HCT116 (cell line): Measurements from ENCODE around the gene NR2E1. TPM values are rescaled to one million over a fixed set of nuclear protein-coding genes. Genes with fewer than 3 reads are reported as not detected.

Experiments used
- ATAC-seq: fragments of 200-7000 bp; cut with Tn5 transposase; 2 replicates; pipeline ENCODE4 v1.9.1; 2020; ENCODE audit warnings: mild to moderate bottlenecking, moderate library complexity
- BruUV-seq: library from RNA; stranded (reverse); fragments of 400-500 nt; replicated peaks from 2 replicates; lab custom pipeline; 2021; lab: Mats Ljungman, UMichigan
- CTCF ChIA-PET: fragments of 300-600 bp; sonication (Branson Sonifier 250); formaldehyde crosslinking; loops from one replicate; lab custom pipeline; 2021; ENCODE audit warnings: antibody characterized with exemption; lab: Charles Lee
- POLR2A ChIA-PET: fragments of 300-600, 350-600 bp; sonication (Branson Sonifier 250); formaldehyde crosslinking; loops from one replicate; lab custom pipeline; 2021; ENCODE audit warnings: antibody characterized with exemption; lab: Charles Lee
- RAD21 ChIA-PET, 2 experiments: fragments of 300-600 bp; sonication (Branson Sonifier 250); formaldehyde crosslinking; loops; one replicate each; lab custom pipeline; 2023; ENCODE audit warnings: low total read pairs in 2 of 2; ENCODE audit not compliant: uncharacterized antibody in 2 of 2, unreplicated experiment in 2 of 2, low non-redundant PET in 1 of 2; lab: Charles Lee
- DNase-seq: peaks from one replicate; pipeline ENCODE4 v3.0.0-alpha.2; 2010; ENCODE audit warnings: low read depth, low spot score
- H2AFZ ChIP-seq: fragments of 200-600 bp; shearing (Covaris generic), sonication (generic); 2 replicates; pipeline ENCODE4 v1.6.1; 2017; ENCODE audit warnings: low read depth, mixed run types, mixed read lengths, antibody characterized with exemption, low read length; ENCODE audit not compliant: poor library complexity, severe bottlenecking
- H3K27ac ChIP-seq: 2 replicates; pipeline ENCODE4 v1.5.1; 2012; ENCODE audit warnings: low read depth, low read length
- H3K27me3 ChIP-seq: fragments of 200-600 bp; sonication (generic); 2 replicates; pipeline ENCODE4 v1.6.1; 2016; ENCODE audit warnings: mixed run types, low read length, mixed read lengths; ENCODE audit not compliant: insufficient read depth
- H3K36me3 ChIP-seq, 2 experiments: fragments of 200-500 bp in 1 of 2; fragments of 200-600 bp in 1 of 2; sonication (Bioruptor generic) in 1 of 2; sonication (generic) in 1 of 2; 2 replicates each; pipeline versions ENCODE4 v1.5.1 to v1.6.1; 2014 to 2016; ENCODE audit warnings: low read length in 2 of 2, inconsistent platforms in 1 of 2, mixed read lengths in 1 of 2, mixed run types in 1 of 2; ENCODE audit not compliant: insufficient read depth in 2 of 2, control insufficient read depth in 1 of 2
- H3K4me1 ChIP-seq, 2 experiments: fragments of 200-600 bp in 1 of 2; sonication (generic) in 1 of 2; 2 replicates each; pipeline versions ENCODE4 v1.5.1 to v1.6.1; 2012 to 2017; ENCODE audit warnings: low read length in 2 of 2, inconsistent platforms in 1 of 2, mild to moderate bottlenecking in 1 of 2, mixed read lengths in 1 of 2, mixed run types in 1 of 2, moderate library complexity in 1 of 2; ENCODE audit not compliant: insufficient read depth in 2 of 2, control insufficient read depth in 1 of 2
- H3K4me2 ChIP-seq: fragments of 200-600 bp; sonication (generic); 2 replicates; pipeline ENCODE4 v1.6.1; 2017; ENCODE audit warnings: mixed run types, low read length, mixed read lengths
- H3K4me3 ChIP-seq, 2 experiments: fragments of 200-600 bp in 1 of 2; sonication (generic) in 1 of 2; replicated peaks in 1 of 2; 2 replicates each; pipeline ENCODE4 v1.5.1; 2011 to 2016; ENCODE audit warnings: low read length in 2 of 2, control low read depth in 1 of 2, low read depth in 1 of 2, mild to moderate bottlenecking in 1 of 2, mixed read lengths in 1 of 2, mixed run types in 1 of 2
- H3K79me2 ChIP-seq: fragments of 200-600 bp; sonication (generic); 2 replicates; pipeline ENCODE4 v1.6.1; 2017; ENCODE audit warnings: mild to moderate bottlenecking, mixed run types, low read length, moderate library complexity, mixed read lengths; ENCODE audit not compliant: insufficient read depth
- H3K9ac ChIP-seq: fragments of 200-600 bp; sonication (generic); 2 replicates; pipeline ENCODE4 v1.6.1; 2016; ENCODE audit warnings: low read length, mixed read lengths
- H3K9me2 ChIP-seq: fragments of 200-600 bp; sonication (generic), shearing (Covaris generic); 2 replicates; pipeline ENCODE4 v1.6.1; 2017; ENCODE audit warnings: mixed run types, mild to moderate bottlenecking, moderate library complexity; ENCODE audit not compliant: insufficient read depth
- H3K9me3 ChIP-seq, 2 experiments: fragments of 200-500 bp in 1 of 2; fragments of 200-600 bp in 1 of 2; sonication (Bioruptor generic) in 1 of 2; sonication (generic) in 1 of 2; 2 replicates each; pipeline ENCODE4 v1.6.1; 2014 to 2017; ENCODE audit warnings: low read length in 2 of 2, mixed read lengths in 2 of 2, inconsistent platforms in 1 of 2, low read depth in 1 of 2, mild to moderate bottlenecking in 1 of 2, mixed run types in 1 of 2, moderate library complexity in 1 of 2; ENCODE audit not compliant: control insufficient read depth in 1 of 2, insufficient read depth in 1 of 2
- H4K20me1 ChIP-seq: fragments of 200-600 bp; sonication (generic), shearing (Covaris generic); 2 replicates; pipeline ENCODE4 v1.6.1; 2017; ENCODE audit warnings: mixed run types, mild to moderate bottlenecking, moderate library complexity; ENCODE audit not compliant: insufficient read depth
- ELF1 ChIP-seq: IDR thresholded peaks from 2 replicates; pipeline ENCODE4 v1.6.1; 2012; ENCODE audit warnings: low read depth, borderline replicate concordance
- EZH2 ChIP-seq: fragments of 200-600 bp; sonication (generic); IDR thresholded peaks from 2 replicates; pipeline ENCODE4 v1.6.1; 2017; ENCODE audit warnings: antibody characterized with exemption, mixed run types
- EZH2phosphoT487 ChIP-seq: fragments of 200-600 bp; IDR thresholded peaks from 2 replicates; pipeline ENCODE4 v1.6.1; 2018; ENCODE audit warnings: antibody characterized with exemption, borderline replicate concordance
- FOSL1 ChIP-seq: IDR thresholded peaks from 2 replicates; pipeline ENCODE4 v1.6.1; 2012; ENCODE audit warnings: low read depth
- POLR2A ChIP-seq: IDR thresholded peaks from 2 replicates; pipeline ENCODE4 v1.7.0; 2011; ENCODE audit warnings: borderline replicate concordance; ENCODE audit not compliant: insufficient read depth, insufficient read length; ENCODE audit errors: extremely low read depth
- RAD21 ChIP-seq: IDR thresholded peaks from 2 replicates; pipeline ENCODE4 v1.6.1; 2012; ENCODE audit warnings: low read depth, mild to moderate bottlenecking
- SP1 ChIP-seq: IDR thresholded peaks from 2 replicates; pipeline ENCODE4 v1.6.1; 2012; ENCODE audit warnings: low read depth
- TCF7L2 ChIP-seq: IDR thresholded peaks from 2 replicates; pipeline ENCODE4 v1.7.0; 2011; ENCODE audit warnings: borderline replicate concordance, inconsistent platforms; ENCODE audit not compliant: insufficient read depth, insufficient read length; ENCODE audit errors: extremely low read depth
- YY1 ChIP-seq: IDR thresholded peaks from 2 replicates; pipeline ENCODE4 v1.6.1; 2011; ENCODE audit warnings: low read length, low read depth, moderate library complexity, mild to moderate bottlenecking; ENCODE audit not compliant: insufficient replicate concordance; ENCODE audit errors: extremely low read depth
- ZNF274 ChIP-seq: fragments of 200-500 bp; sonication (Bioruptor generic); IDR thresholded peaks from 2 replicates; pipeline ENCODE4 v1.6.1; 2014; ENCODE audit warnings: mild to moderate bottlenecking, low read depth, low read length, inconsistent platforms
- intact Hi-C: fragments of 100-400 bp; cut with micrococcal nuclease; formaldehyde crosslinking; loops from 2 replicates; pipeline ENCODE4 v1.10.0; 2022
- total RNA-seq: library from RNA; stranded (reverse); gene quantifications from one replicate; pipeline ENCODE4 v1.2.1, GENCODE V29; 2021; ENCODE audit not compliant: unreplicated experiment
- TF ChIP-seq, protein P1 (sequence below), 3 experiments: fragments of 200-600 bp in 1 of 3; sonication (generic) in 1 of 3; IDR thresholded peaks in 2 of 3; conservative IDR thresholded peaks in 1 of 3; 2 replicates each; pipeline ENCODE4 v1.5.1; 2012 to 2017; ENCODE audit warnings: low read depth in 2 of 3, low read length in 2 of 3, antibody characterized with exemption in 1 of 3, borderline replicate concordance in 1 of 3, control low read depth in 1 of 3, mild to moderate bottlenecking in 1 of 3, mixed read lengths in 1 of 3, mixed run types in 1 of 3, moderate library complexity in 1 of 3; ENCODE audit not compliant: insufficient read depth in 1 of 3
- TF ChIP-seq, protein P2 (sequence below): IDR thresholded peaks from 2 replicates; pipeline ENCODE4 v1.6.1; 2012; ENCODE audit warnings: low read depth
- TF ChIP-seq, protein P3 (sequence below): IDR thresholded peaks from 2 replicates; pipeline ENCODE4 v1.6.1; 2012
- TF ChIP-seq, protein P4 (sequence below): IDR thresholded peaks from 2 replicates; pipeline ENCODE4 v1.6.1; 2011; ENCODE audit warnings: mild to moderate bottlenecking, low read length, moderate library complexity; ENCODE audit not compliant: insufficient replicate concordance; ENCODE audit errors: extremely low read depth
- TF ChIP-seq, protein P5 (sequence below): IDR thresholded peaks from 2 replicates; pipeline ENCODE4 v1.6.1; 2012

NR2E1 gene
- total RNA-seq, 1 experiment from 2014 or later, result not detected

GRCh38 chr6:108209738-108210137 lies 43.9 kb downstream of the NR2E1 start:
- no peak overlapping the region for H2AFZ ChIP-seq
- ChIA-PET POLR2A (no interaction called here), RAD21 (no interaction called here), CTCF (no interaction called here)
- no peaks in the 10 kb centered on the region for H3K4me1 ChIP-seq
- H3K4me3 ChIP-seq, result no peak overlapping the region
- H3K27ac ChIP-seq, result no peak overlapping the region
- H3K36me3 ChIP-seq, result peaks cover 2 to 7% of the 10 kb centered on the region in 2 experiments; a peak in 1 of 4 replicates
- no peak overlapping the region for H3K4me2 ChIP-seq
- H3K27me3 ChIP-seq, result no peaks in the 10 kb centered on the region
- DNase-seq (no peak), ATAC-seq (no peak)
- no peaks in the 10 kb centered on the region for H3K79me2 ChIP-seq
- no TSS peak for BruUV-seq
- intact Hi-C loops, result no loop called here
- no peaks in the 10 kb centered on the region; the same call in 1 of the 2 replicates for H4K20me1 ChIP-seq
- no peaks in the 10 kb centered on the region for H3K9me3 ChIP-seq
- H3K9ac ChIP-seq, result no peak overlapping the region
- TF ChIP-seq EZH2phosphoT487, result no peak
- TF ChIP-seq, protein P1, sequence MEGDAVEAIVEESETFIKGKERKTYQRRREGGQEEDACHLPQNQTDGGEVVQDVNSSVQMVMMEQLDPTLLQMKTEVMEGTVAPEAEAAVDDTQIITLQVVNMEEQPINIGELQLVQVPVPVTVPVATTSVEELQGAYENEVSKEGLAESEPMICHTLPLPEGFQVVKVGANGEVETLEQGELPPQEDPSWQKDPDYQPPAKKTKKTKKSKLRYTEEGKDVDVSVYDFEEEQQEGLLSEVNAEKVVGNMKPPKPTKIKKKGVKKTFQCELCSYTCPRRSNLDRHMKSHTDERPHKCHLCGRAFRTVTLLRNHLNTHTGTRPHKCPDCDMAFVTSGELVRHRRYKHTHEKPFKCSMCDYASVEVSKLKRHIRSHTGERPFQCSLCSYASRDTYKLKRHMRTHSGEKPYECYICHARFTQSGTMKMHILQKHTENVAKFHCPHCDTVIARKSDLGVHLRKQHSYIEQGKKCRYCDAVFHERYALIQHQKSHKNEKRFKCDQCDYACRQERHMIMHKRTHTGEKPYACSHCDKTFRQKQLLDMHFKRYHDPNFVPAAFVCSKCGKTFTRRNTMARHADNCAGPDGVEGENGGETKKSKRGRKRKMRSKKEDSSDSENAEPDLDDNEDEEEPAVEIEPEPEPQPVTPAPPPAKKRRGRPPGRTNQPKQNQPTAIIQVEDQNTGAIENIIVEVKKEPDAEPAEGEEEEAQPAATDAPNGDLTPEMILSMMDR (IDR thresholded peaks at IDR 0.05 in 2 of 3, conservative IDR thresholded peaks at IDR 0.05 in 1 of 3; ENCODE audit: borderline replicate concordance in 1 of 3, insufficient read depth in 1 of 3, low read depth in 2 of 3, low read length in 2 of 3), result no peak
- TF ChIP-seq TCF7L2, result no peak
- TF ChIP-seq, protein P2, sequence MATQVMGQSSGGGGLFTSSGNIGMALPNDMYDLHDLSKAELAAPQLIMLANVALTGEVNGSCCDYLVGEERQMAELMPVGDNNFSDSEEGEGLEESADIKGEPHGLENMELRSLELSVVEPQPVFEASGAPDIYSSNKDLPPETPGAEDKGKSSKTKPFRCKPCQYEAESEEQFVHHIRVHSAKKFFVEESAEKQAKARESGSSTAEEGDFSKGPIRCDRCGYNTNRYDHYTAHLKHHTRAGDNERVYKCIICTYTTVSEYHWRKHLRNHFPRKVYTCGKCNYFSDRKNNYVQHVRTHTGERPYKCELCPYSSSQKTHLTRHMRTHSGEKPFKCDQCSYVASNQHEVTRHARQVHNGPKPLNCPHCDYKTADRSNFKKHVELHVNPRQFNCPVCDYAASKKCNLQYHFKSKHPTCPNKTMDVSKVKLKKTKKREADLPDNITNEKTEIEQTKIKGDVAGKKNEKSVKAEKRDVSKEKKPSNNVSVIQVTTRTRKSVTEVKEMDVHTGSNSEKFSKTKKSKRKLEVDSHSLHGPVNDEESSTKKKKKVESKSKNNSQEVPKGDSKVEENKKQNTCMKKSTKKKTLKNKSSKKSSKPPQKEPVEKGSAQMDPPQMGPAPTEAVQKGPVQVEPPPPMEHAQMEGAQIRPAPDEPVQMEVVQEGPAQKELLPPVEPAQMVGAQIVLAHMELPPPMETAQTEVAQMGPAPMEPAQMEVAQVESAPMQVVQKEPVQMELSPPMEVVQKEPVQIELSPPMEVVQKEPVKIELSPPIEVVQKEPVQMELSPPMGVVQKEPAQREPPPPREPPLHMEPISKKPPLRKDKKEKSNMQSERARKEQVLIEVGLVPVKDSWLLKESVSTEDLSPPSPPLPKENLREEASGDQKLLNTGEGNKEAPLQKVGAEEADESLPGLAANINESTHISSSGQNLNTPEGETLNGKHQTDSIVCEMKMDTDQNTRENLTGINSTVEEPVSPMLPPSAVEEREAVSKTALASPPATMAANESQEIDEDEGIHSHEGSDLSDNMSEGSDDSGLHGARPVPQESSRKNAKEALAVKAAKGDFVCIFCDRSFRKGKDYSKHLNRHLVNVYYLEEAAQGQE, result no peak
- no peak for TF ChIP-seq FOSL1
- no peak for TF ChIP-seq RAD21
- TF ChIP-seq, protein P3, sequence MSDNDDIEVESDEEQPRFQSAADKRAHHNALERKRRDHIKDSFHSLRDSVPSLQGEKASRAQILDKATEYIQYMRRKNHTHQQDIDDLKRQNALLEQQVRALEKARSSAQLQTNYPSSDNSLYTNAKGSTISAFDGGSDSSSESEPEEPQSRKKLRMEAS, result no peak
- TF ChIP-seq, protein P4, sequence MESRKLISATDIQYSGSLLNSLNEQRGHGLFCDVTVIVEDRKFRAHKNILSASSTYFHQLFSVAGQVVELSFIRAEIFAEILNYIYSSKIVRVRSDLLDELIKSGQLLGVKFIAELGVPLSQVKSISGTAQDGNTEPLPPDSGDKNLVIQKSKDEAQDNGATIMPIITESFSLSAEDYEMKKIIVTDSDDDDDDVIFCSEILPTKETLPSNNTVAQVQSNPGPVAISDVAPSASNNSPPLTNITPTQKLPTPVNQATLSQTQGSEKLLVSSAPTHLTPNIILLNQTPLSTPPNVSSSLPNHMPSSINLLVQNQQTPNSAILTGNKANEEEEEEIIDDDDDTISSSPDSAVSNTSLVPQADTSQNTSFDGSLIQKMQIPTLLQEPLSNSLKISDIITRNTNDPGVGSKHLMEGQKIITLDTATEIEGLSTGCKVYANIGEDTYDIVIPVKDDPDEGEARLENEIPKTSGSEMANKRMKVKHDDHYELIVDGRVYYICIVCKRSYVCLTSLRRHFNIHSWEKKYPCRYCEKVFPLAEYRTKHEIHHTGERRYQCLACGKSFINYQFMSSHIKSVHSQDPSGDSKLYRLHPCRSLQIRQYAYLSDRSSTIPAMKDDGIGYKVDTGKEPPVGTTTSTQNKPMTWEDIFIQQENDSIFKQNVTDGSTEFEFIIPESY, result no peak
- TF ChIP-seq SP1, result no peak
- TF ChIP-seq, protein P5, sequence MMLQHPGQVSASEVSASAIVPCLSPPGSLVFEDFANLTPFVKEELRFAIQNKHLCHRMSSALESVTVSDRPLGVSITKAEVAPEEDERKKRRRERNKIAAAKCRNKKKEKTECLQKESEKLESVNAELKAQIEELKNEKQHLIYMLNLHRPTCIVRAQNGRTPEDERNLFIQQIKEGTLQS, result no peak
- no peak for TF ChIP-seq EZH2
- no peak for TF ChIP-seq ZNF274
- TF ChIP-seq YY1, result no peak
- no peak for TF ChIP-seq ELF1
- no peak for TF ChIP-seq POLR2A
- H3K9me2 ChIP-seq, result no peaks in the 10 kb centered on the region
